T-cell (primary cell): ENCODE measurements around the gene PAK1. TPM values are rescaled to one million over a fixed set of nuclear protein-coding genes. Genes with fewer than 3 reads are reported as not detected.
A peak's percentile ranks its signal among the peaks of the same experiment; 100 is the strongest.

ENCODE experiments used
- ATAC-seq, 4 experiments: fragments of 200-7000 bp in 3 of 4; fragments of 150-1000 bp in 1 of 4; cut with Tn5 transposase; replicated peaks in 1 of 4; 1 replicate in 3 of 4; 2 replicates in 1 of 4; pipeline ENCODE4 v1.10.0; 2021; ENCODE audit warnings: moderate library complexity in 3 of 4, mild to moderate bottlenecking in 2 of 4, moderate number of reproducible peaks in 1 of 4
- CTCF ChIA-PET, 2 donors: fragments of 300-600 bp; sonication (Branson Sonifier 250); formaldehyde crosslinking; loops; one replicate each; lab custom pipeline; 2022; ENCODE audit warnings: antibody characterized with exemption in 2 of 2; lab: Charles Lee
- POLR2A ChIA-PET, 2 donors: fragments of 300-600 bp; sonication (Branson Sonifier 250); formaldehyde crosslinking; loops; one replicate each; lab custom pipeline; 2022; ENCODE audit warnings: antibody characterized with exemption in 2 of 2; lab: Charles Lee
- DNase-seq, 35 experiments: peaks; one replicate each; pipeline versions ENCODE4 v3.0.0 to v3.0.0-alpha.2; 2013 to 2023
- H3K27ac ChIP-seq: one replicate; pipeline ENCODE4 v1.5.1; 2013; ENCODE audit warnings: low read length
- H3K27me3 ChIP-seq, 2 experiments: replicated peaks in 1 of 2; 1 replicate in 1 of 2; 2 replicates in 1 of 2; pipeline versions ENCODE4 v1.6.1 to v1.7.0; 2013; ENCODE audit warnings: low read length in 1 of 2, mixed read lengths in 1 of 2; ENCODE audit not compliant: control insufficient read depth in 2 of 2, insufficient read depth in 2 of 2; ENCODE audit errors: extremely low read depth in 1 of 2
- H3K36me3 ChIP-seq, 2 donors: 1 replicate in 1 of 2; 2 replicates in 1 of 2; pipeline versions ENCODE4 v1.6.1 to v1.7.0; 2013; ENCODE audit warnings: low read length in 1 of 2; ENCODE audit not compliant: control insufficient read depth in 2 of 2, insufficient read depth in 1 of 2; ENCODE audit errors: extremely low read depth in 1 of 2
- H3K4me1 ChIP-seq, 2 experiments: 1 replicate in 1 of 2; 2 replicates in 1 of 2; pipeline versions ENCODE4 v1.6.1 to v1.7.0; 2013; ENCODE audit warnings: low read length in 2 of 2, mixed read lengths in 1 of 2; ENCODE audit not compliant: insufficient read depth in 2 of 2, control insufficient read depth in 1 of 2; ENCODE audit errors: extremely low read depth in 1 of 2
- H3K4me3 ChIP-seq, 2 donors: 1 replicate in 1 of 2; 2 replicates in 1 of 2; pipeline versions ENCODE4 v1.5.1 to v1.7.0; 2013; ENCODE audit warnings: mild to moderate bottlenecking in 2 of 2, low read length in 1 of 2, moderate library complexity in 1 of 2; ENCODE audit not compliant: control insufficient read depth in 1 of 2; ENCODE audit errors: extremely low read depth in 1 of 2
- H3K9me3 ChIP-seq: 2 replicates; pipeline ENCODE4 v1.7.0; 2013
- H3K27ac Mint-ChIP-seq, 2 donors: one replicate each; pipeline ENCODE4 v1.8.0; 2020 to 2021; ENCODE audit warnings: mild to moderate bottlenecking in 2 of 2, mixed read lengths in 2 of 2
- H3K27me3 Mint-ChIP-seq, 2 donors: one replicate each; pipeline ENCODE4 v1.8.0; 2021 to 2022; ENCODE audit warnings: mixed read lengths in 2 of 2
- H3K36me3 Mint-ChIP-seq: one replicate; pipeline ENCODE4 v1.8.0; 2021; ENCODE audit warnings: mixed read lengths
- H3K4me1 Mint-ChIP-seq, 3 donors: one replicate each; pipeline ENCODE4 v1.8.0; 2020 to 2022; ENCODE audit warnings: mixed read lengths in 3 of 3, mild to moderate bottlenecking in 1 of 3
- H3K4me3 Mint-ChIP-seq, 3 donors: one replicate each; pipeline ENCODE4 v1.8.0; 2020 to 2022; ENCODE audit warnings: mild to moderate bottlenecking in 3 of 3, mixed read lengths in 3 of 3, moderate library complexity in 3 of 3
- H3K9me3 Mint-ChIP-seq, 3 donors: one replicate each; pipeline ENCODE4 v1.8.0; 2020 to 2022; ENCODE audit warnings: mixed read lengths in 3 of 3
- WGBS: methylation state at CpG from one replicate; pipeline ENCODE4 v1.1.5; 2013; ENCODE audit warnings: missing lambda C conversion rate; ENCODE audit not compliant: insufficient coverage; 5-methylcytosine and 5-hydroxymethylcytosine counted together
- total RNA-seq, 35 experiments: library from RNA in 6 of 35; stranded (reverse) in 6 of 35; fragments of 120-200 nt in 1 of 35; gene quantifications; one replicate each; pipeline versions ENCODE4 v1.2.1 to v1.2.4 and lab custom pipeline; 2013 to 2026

Gene PAK1
- total RNA-seq, 5 donors from 2014 or later (not counting 1 experiment from before 2014, with no cell fraction given) = 15.9 to 28.0 (median 18.7) TPM

DNA sequence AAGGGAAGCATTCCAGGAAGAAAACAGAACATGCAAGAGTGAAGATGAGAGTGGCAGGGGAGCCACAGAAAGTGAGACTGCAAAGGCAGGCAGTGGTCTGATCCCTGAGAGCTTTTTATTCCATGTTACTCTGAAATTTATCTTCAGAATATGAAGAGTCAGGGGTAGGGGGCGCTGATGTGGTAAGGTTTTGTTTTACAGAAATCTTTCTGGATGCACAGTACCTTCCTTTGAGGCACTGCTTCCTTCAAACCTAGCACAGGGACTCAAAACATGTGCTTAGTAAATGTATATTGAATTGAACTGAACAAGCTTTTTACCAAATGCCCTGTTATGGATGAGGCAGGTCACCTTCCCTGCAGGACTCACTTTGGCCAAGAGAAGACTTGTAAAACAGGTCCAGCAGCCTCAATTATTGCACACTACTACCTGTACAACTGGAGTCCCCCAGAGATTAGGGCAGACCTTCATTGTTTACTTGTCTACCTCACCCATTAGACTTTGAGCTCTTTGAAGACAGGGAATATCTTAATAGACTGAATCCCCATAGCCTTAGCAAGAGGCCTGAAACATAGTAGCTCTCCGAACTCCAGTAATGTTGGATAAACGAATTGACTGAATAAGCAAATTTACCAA, 2.2 kb downstream of the PAK1 start:
- Mint-ChIP-seq H3K27ac (no peak overlapping the region), H3K36me3 (no peaks in the 10 kb centered on the region), H3K27me3 (peaks cover 0 to 3% of the 10 kb centered on the region in 2 donors), H3K9me3 (no peaks in the 10 kb centered on the region), H3K4me1 (peaks cover 16 to 31% (median 21%) of the 10 kb centered on the region in 3 donors), H3K4me3 (peak overlapping the region in 2 of 3 donors; percentile 66 to 89)
- DNase-seq (peak in 17 of 35 experiments; percentile 3 to 41 (median 21)), ATAC-seq (no peak)
- ChIA-PET POLR2A (interaction anchor here in 1 of 2 donors (0.6 kb wide), 1 partner anchor 41 kb away, joined by 3 read pairs; no protein-coding TSS in a partner anchor), CTCF (interaction anchor here (0.8 to 1.2 kb wide), 4 partner anchors 60 to 76 kb away, joined by 3 to 10 read pairs (median 4); no protein-coding TSS in a partner anchor)
- Histone ChIP-seq H3K36me3 (no peaks in the 10 kb centered on the region), H3K27ac (no peak overlapping the region), H3K27me3 (no peaks in the 10 kb centered on the region), H3K4me3 (no peak overlapping the region), H3K9me3 (no peaks in the 10 kb centered on the region), H3K4me1 (peaks cover 10 to 11% of the 10 kb centered on the region in 2 experiments)
- 96% methylated on average over 2 of the region's 3 CpGs for WGBS

- Histone ChIP-seq H3K4me1 (peaks cover 10 to 11% of the 10 kb centered on the region in 2 experiments), H3K36me3 (no peaks in the 10 kb centered on the region)
- H3K27ac Mint-ChIP-seq = no peak overlapping the region
Observed at GRCh38 chr11:77470971-77471370, 2.9 kb downstream of the PAK1 start.

DNA sequence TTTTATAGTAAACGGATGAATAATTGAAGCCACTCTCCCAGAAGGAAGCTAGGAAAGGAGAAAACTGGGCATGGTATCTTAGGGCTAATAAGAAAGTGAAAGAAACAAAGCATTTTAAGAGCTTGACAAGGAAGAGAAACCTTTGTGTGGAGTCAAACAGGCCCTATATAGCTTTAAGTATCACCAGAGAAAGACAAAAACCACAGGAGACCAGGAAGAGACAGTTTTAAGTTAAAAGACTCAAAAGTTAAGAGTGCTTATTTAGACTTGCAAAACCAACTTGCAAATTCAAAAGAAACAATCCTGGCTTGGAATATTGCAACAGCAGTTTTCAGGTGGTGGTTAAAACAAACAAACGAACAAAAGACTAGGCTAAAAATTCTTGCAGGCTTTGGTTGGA, 3.4 kb downstream of the PAK1 start:
- Histone ChIP-seq H3K4me1 (peaks cover 10 to 11% of the 10 kb centered on the region in 2 experiments), H3K4me3 (no peak overlapping the region), H3K27ac (no peak overlapping the region), H3K9me3 (no peaks in the 10 kb centered on the region), H3K36me3 (no peaks in the 10 kb centered on the region), H3K27me3 (no peaks in the 10 kb centered on the region)
- CTCF ChIA-PET = interaction anchor here in 1 of 2 donors (0.6 to 0.9 kb wide), 3 partner anchors 10 to 59 kb away, joined by 3 read pairs; no protein-coding TSS in a partner anchor
- POLR2A ChIA-PET = interaction anchor here (0.5 kb wide), 2 partner anchors 35 to 68 kb away, joined by 4 read pairs; no protein-coding TSS in a partner anchor
- DNase-seq = no peak
- Mint-ChIP-seq H3K36me3 (no peaks in the 10 kb centered on the region), H3K4me3 (no peak overlapping the region), H3K27me3 (peaks cover 0 to 3% of the 10 kb centered on the region in 2 donors), H3K27ac (no peak overlapping the region), H3K4me1 (peaks cover 16 to 31% (median 21%) of the 10 kb centered on the region in 3 donors), H3K9me3 (no peaks in the 10 kb centered on the region)
- ATAC-seq = no peak
- no CpG with 5 or more reads among the region's 2 CpGs for WGBS

More at GRCh38 chr11:77470971-77471370, 2.9 kb downstream of the PAK1 start:
- ATAC-seq (no peak), DNase-seq (no peak)
- CTCF ChIA-PET = interaction anchor here (0.8 to 1.2 kb wide), 3 partner anchors 24 to 77 kb away, joined by 3 to 6 read pairs (median 3); no protein-coding TSS in a partner anchor
- peak overlapping the region in 1 of 3 donors; percentile 8 for H3K4me3 Mint-ChIP-seq
- no peaks in the 10 kb centered on the region for H3K9me3 Mint-ChIP-seq
- no peak overlapping the region for H3K4me3 ChIP-seq
- H3K27me3 Mint-ChIP-seq = peaks cover 0 to 3% of the 10 kb centered on the region in 2 donors
- H3K27ac ChIP-seq = no peak overlapping the region
- POLR2A ChIA-PET = interaction anchor here in 1 of 2 donors (0.5 kb wide), 1 partner anchor 36 kb away, joined by 4 read pairs; no protein-coding TSS in a partner anchor
- no peaks in the 10 kb centered on the region for H3K9me3 ChIP-seq
- H3K27me3 ChIP-seq = no peaks in the 10 kb centered on the region
- no peaks in the 10 kb centered on the region for H3K36me3 Mint-ChIP-seq
- 95% methylated on average over 4 of the region's 5 CpGs for WGBS
- H3K4me1 Mint-ChIP-seq = peaks cover 16 to 31% (median 21%) of the 10 kb centered on the region in 3 donors

- no peaks in the 10 kb centered on the region for H3K9me3 ChIP-seq
Observed at GRCh38 chr11:77468527-77468926, 5.4 kb downstream of the PAK1 start.

GRCh38 chr11:77467993-77468392, 5.9 kb downstream of the PAK1 start:
- Histone ChIP-seq H3K36me3 (no peaks in the 10 kb centered on the region), H3K27ac (no peak overlapping the region), H3K4me3 (no peak overlapping the region), H3K4me1 (peaks cover 2 to 10% of the 10 kb centered on the region in 2 experiments), H3K27me3 (no peaks in the 10 kb centered on the region), H3K9me3 (no peaks in the 10 kb centered on the region)
- ChIA-PET CTCF (no interaction called here), POLR2A (interaction anchor here in 1 of 2 donors (0.7 kb wide), 1 partner anchor 21 kb away, joined by 3 read pairs; no protein-coding TSS in a partner anchor)
- DNase-seq (no peak), ATAC-seq (no peak)
- Mint-ChIP-seq H3K4me1 (peaks cover 11 to 18% (median 13%) of the 10 kb centered on the region in 3 donors), H3K27me3 (peaks cover 0 to 7% of the 10 kb centered on the region in 2 donors), H3K27ac (no peak overlapping the region), H3K9me3 (no peaks in the 10 kb centered on the region), H3K36me3 (no peaks in the 10 kb centered on the region), H3K4me3 (no peak overlapping the region)
- no CpG with 5 or more reads among the region's 2 CpGs for WGBS

More at GRCh38 chr11:77468527-77468926, 5.4 kb downstream of the PAK1 start:
- Histone ChIP-seq H3K27me3 (no peaks in the 10 kb centered on the region), H3K4me1 (peaks cover 4 to 10% of the 10 kb centered on the region in 2 experiments), H3K4me3 (no peak overlapping the region), H3K27ac (no peak overlapping the region), H3K36me3 (no peaks in the 10 kb centered on the region)
- no peaks in the 10 kb centered on the region for H3K36me3 Mint-ChIP-seq
- ATAC-seq = no peak
- no peak for DNase-seq
- CTCF ChIA-PET = no interaction called here
- H3K9me3 Mint-ChIP-seq = no peaks in the 10 kb centered on the region
- H3K4me1 Mint-ChIP-seq = peaks cover 11 to 18% (median 13%) of the 10 kb centered on the region in 3 donors
- WGBS = no CpG with 5 or more reads among the region's 1 CpG
- POLR2A ChIA-PET = interaction anchor here in 1 of 2 donors (0.5 kb wide), 1 partner anchor 21 kb away, joined by 5 read pairs; no protein-coding TSS in a partner anchor
- no peak overlapping the region for H3K4me3 Mint-ChIP-seq
- peaks cover 0 to 6% of the 10 kb centered on the region in 2 donors for H3K27me3 Mint-ChIP-seq
- H3K27ac Mint-ChIP-seq = no peak overlapping the region

DNA sequence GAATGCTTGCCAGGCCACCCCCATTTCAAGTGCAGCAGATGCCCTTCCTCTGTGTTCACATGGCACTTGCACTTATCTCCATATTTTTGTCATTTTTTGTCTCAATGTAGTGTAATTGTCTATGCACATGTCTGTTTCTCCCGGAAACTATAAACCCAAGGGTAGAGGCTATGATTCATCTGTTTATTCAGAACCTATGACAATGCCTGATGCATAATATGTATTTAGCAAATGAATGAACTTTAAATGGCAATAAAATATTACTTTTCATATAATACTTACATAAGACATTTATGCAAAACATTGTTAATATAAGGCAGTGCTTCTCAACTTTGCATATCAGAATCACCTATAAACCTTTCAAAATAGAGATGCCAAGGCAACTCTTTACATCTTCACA, 6.7 kb downstream of the PAK1 start:
- Histone ChIP-seq H3K27me3 (peaks cover 0 to 3% of the 10 kb centered on the region in 2 experiments), H3K4me3 (no peak overlapping the region), H3K27ac (no peak overlapping the region), H3K9me3 (no peaks in the 10 kb centered on the region), H3K36me3 (no peaks in the 10 kb centered on the region), H3K4me1 (peaks cover 0 to 10% of the 10 kb centered on the region in 2 experiments)
- peaks cover 6 to 17% (median 9%) of the 10 kb centered on the region in 3 donors for H3K4me1 Mint-ChIP-seq
- ATAC-seq = no peak
- peaks cover 0 to 7% of the 10 kb centered on the region in 2 donors for H3K27me3 Mint-ChIP-seq
- no peak overlapping the region for H3K27ac Mint-ChIP-seq
- POLR2A ChIA-PET = interaction anchor here in 1 of 2 donors (0.6 to 0.7 kb wide), 2 partner anchors 21 to 187 kb away, joined by 3 to 4 read pairs; no protein-coding TSS in a partner anchor
- H3K4me3 Mint-ChIP-seq = no peak overlapping the region
- CTCF ChIA-PET = no interaction called here
- DNase-seq = no peak
- no peaks in the 10 kb centered on the region for H3K36me3 Mint-ChIP-seq
- no CpG with 5 or more reads among the region's 1 CpG for WGBS
- H3K9me3 Mint-ChIP-seq = no peaks in the 10 kb centered on the region
